Prostate gland (tissue), 2 donors: ENCODE measurements around the gene DEPDC1.

Experiments
- POLR2A ChIP-seq: fragments of 450-650 bp; IDR thresholded peaks from one replicate; pipeline ENCODE4 v1.6.1; 2016; ENCODE audit warnings: antibody characterized with exemption, mild to moderate bottlenecking
- TF ChIP-seq, protein P1 (sequence below), 4 experiments: fragments of 200-600 bp in 2 of 4; fragments of 450-650 bp in 2 of 4; sonication (generic) in 2 of 4; IDR thresholded peaks; 1 replicate in 3 of 4; 2 replicates in 1 of 4; pipeline ENCODE4 v1.5.1; 2016 to 2019; ENCODE audit warnings: antibody characterized with exemption in 4 of 4, mild to moderate bottlenecking in 2 of 4, moderate library complexity in 2 of 4

- TF ChIP-seq POLR2A = no peak
- TF ChIP-seq, protein P1, sequence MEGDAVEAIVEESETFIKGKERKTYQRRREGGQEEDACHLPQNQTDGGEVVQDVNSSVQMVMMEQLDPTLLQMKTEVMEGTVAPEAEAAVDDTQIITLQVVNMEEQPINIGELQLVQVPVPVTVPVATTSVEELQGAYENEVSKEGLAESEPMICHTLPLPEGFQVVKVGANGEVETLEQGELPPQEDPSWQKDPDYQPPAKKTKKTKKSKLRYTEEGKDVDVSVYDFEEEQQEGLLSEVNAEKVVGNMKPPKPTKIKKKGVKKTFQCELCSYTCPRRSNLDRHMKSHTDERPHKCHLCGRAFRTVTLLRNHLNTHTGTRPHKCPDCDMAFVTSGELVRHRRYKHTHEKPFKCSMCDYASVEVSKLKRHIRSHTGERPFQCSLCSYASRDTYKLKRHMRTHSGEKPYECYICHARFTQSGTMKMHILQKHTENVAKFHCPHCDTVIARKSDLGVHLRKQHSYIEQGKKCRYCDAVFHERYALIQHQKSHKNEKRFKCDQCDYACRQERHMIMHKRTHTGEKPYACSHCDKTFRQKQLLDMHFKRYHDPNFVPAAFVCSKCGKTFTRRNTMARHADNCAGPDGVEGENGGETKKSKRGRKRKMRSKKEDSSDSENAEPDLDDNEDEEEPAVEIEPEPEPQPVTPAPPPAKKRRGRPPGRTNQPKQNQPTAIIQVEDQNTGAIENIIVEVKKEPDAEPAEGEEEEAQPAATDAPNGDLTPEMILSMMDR (IDR thresholded peaks at IDR 0.05) = no peak
Observed at GRCh38 chr1:68503085-68503484, 6.2 kb upstream of the DEPDC1 start.
